Pons (tissue), 1 donor: ENCODE data around the gene TNRC6A.
"Not testable (repeated sequence)": the region's sequence is repeated elsewhere in the genome, so short reads cannot be mapped to it uniquely, and the experiment has no call there.

Experiments used
- DNase-seq: peaks from one replicate; pipeline ENCODE4 v3.0.0-alpha.2; 2016; ENCODE audit warnings: low spot score

The TNRC6A gene

DNA sequence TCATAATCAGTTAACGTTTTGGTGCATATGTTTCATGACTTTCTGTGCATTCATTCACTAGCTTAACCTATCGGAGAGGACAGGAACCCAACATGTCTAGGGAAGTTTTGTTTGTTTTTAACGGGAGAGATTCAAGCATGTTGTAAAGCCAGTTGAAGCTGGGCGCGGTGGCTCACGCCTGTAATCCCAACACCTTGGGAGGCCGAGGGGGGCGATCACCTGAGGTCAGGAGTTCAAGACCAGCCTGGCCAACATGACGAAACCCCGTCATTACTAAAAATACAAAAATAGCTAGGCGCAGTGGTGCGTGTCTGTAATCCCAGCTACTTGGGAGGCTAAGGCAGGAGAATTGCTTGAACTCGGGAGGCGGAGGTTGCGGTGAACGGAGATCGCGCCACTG lies 1.4 kb upstream of the TNRC6A start:
- DNase-seq: no peak

DNA sequence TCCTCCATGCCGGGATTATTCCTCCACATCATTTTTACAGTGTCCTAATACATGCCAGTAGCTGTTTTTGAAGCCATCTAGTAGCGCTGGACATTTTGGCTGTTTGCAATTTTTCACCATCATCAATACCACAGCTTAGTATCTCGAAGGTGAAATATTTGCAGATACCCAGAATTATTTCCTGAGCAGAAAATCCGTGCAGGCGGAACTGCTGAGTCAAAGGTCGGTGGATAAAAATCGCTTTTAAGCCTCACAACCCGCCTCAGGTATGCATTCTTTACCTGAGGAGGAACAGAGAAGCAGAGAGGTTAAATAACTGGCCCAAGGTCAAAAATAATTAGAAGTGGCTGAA lies 584 bp upstream of the TNRC6A start:
- no peak for DNase-seq

DNA sequence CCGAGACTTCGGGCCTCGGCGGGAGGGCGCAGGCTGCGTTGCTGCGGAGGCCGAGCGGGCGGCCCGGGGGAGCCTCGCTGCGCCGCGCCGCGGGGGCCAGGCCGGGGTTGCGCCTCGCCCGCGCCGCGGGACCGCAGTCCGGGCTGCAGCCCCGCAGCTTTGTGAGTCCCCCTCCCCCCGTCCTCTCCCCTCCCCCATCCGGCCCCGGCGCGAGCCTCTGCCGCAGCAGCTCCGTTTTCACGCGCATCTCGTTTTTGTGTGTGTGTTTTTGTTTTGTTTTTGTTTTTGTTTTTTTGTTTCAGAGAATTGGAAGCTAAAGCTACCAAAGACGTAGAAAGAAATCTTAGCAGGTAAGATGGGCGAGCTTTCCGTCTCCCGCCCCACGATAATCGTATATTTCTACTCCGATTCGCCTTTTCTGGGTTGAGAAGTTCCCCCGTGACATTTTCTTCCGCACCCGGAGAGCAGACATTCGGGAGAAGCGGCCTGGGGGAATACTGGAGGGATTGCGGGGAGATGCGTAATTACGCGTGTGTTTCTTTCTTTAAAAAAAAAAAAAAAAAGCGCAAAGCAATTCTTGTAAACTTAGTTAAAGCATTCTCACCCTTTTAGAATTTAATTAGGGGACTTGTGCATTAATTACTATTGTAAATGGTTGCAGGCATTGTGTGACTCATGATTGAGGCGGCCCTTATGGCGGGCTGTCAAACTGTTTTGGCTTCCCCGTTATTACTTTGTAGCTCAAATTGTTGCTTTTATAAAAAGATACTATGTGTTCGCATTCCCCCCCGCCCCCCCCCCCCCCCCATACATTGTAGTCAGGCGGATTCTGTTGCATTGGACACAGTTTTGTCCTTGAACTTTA lies 732 bp downstream of the TNRC6A start:
- DNase-seq: no peak

DNA sequence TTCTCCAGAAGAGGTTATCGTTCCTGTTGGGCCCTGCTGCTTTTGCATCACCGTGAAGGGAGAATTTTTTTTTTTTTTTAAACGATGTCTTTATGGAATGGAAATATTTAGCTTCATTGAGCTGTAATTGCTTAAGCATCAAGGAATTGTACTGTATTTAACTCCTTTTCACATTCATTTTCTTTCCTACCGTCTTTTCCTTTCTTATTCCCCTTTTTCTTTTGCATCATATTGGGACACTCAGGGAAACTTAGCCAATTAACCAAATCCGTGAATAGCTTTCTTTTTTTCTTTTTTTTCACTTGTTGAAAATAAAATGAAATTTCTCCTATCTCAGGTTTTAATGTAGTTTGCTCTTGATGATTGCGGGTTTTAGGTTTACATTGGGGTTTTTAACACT lies 1.5 kb downstream of the TNRC6A start:
- DNase-seq: no peak

DNA sequence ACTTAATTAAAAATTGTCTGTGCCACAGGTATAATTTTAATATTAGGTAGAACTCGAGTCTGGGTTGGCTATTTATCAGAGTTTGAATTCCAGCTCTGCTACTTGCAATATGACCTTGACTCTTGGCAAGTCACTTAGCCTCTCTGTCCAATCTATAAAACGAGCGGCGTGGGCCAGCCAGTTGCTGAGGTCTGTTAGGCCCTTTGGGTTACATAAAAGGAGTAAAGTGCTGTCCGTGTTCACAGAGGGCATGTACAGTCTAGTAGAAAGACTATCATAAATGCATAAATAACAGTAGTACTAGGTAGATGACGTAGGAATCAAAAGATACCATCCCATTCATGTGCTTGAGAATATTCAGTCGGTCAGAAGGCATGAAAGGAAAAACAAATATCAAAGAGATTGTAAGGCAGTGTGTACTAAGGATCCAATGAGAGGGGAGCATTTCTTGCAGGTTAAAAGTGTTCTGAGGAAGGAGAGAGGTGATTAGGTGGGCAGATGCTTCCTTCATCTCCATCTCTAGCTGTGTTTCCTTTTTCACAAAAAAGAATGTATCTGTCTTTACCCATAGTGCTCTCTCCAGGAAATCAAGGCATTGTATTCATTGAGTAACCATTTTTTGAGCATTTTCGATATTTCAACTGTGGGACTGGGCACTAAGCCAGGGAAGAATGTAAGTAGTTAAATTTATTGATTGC lies 2.4 kb downstream of the TNRC6A start:
- no peak for DNase-seq

DNA sequence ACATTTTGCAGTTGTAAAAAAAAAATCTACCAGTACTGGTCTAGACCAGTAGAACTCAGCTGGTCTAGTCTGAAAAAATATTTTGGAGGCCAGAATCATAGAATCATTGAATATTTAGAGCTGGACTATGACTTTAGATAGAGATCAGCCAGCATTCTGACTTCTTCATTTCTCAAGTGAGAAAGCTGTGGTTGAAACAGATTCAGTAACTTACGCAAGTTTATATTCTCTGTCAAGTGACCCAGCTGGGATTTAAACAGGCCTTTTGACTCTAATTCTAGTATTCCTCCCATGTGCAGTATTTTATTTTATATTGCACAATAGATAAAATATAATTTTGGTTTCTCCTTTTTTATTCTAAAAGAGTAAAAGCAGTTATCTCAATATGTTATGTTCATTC lies 4.9 kb downstream of the TNRC6A start:
- no peak for DNase-seq

DNA sequence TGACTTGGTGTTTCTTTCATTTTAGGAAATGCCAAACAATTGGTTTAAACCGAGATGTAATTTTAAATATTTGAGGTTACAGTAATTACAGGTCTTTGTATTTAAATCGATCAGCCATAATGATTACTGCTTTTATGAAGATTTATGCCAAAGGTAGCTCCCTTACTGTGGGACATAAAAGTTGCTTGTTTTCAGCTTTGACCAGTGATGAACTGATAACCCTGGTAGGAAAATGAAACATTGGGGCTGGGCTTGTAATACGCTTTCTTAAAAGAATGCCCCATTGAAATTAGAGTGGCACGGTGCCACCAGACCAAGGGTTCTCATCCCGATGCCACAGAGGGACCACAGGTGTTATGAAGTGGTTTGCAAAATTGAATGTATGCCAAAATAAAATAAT lies 7.3 kb downstream of the TNRC6A start:
- DNase-seq: no peak

DNA sequence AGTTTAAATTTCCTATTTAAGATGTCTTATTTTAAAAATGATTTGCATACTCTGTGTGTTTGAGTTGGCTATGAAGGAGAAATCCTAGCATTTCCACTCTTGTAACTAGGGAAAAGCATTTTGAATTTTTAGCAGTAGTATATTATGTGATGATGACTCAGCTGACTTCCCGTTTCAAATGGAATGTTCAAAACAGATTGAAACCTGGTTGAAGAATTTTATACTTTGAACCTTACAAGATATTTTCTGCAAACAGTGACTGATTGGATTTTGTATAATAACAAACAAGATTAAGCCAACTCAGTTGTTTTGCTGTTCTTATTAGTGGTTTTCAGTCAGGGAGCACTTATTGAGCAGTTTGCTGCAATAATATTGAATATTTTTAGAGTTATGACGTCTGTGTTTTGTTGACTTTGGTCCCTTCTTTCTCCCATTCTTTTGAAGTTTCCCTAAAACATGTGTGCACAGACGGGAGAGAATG lies 8.0 kb downstream of the TNRC6A start:
- DNase-seq: no peak

DNA sequence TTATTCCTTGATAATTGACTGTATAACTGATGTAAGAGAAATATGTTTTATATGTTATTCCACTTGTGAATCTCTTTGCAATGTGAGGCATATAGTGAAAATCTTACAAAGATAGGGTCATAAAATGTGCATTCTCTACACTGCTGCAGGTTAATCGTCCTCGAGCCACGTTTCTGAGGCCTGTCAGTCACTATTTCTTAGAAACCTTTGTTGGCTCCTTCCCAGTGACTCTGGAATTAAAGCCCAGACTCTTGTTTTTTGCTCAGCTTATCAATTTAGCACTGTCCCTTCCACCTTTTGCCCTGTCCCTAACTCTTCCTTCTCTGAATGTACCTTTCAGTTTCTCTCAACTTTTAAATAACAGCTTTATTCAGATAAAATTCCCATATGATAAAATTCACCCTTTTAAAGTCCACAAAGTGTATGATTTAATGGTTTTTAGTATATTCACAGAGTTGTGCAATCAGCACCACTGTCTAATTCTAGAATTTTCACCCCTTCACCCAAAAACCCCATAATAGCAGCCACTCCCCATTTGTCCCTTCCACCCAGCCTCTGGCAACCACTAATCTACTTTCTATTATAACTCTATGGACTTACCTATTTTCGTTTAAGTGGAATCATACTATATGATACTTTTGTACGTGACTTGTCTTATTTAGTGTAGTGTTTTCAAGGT lies 8.6 kb downstream of the TNRC6A start:
- no peak for DNase-seq

DNA sequence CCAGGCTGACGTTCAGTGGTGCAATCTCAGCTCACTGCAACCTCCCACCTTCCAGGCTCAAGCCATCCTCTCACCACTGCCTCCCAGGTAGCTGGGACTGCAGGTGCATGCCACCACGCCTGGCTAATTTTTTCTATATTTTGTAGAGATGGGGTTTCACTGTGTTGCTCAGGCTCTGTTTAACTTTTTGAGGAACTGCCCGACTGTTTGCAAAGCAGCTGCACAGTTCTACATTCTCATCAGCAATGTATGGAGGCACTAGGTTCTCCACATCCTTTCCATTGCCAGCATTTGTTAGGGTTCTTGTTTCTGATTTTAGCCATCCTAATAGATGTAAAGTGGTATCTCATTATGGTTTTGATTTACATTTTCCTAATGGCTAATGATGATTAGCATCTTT lies 9.4 kb downstream of the TNRC6A start:
- DNase-seq: no peak

DNA sequence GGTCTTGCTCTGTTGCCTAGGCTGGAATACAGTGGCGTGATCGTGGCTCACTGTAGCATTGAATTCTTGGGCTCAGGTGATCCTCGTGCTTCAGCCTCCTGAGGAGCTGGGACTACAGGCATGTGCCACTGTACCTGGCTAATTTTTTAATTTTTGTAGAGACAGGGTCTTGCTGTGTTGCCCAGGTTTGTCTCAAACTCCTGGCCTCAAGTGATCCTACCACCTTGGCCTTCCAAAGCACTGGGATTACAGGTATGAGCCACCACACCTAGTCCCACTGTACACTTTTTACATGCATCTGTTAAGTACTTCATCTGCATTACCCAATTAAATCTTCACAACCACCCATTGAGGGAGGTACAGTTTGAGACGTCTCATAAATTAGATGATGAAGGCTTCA lies 12.4 kb downstream of the TNRC6A start:
- DNase-seq: no peak

DNA sequence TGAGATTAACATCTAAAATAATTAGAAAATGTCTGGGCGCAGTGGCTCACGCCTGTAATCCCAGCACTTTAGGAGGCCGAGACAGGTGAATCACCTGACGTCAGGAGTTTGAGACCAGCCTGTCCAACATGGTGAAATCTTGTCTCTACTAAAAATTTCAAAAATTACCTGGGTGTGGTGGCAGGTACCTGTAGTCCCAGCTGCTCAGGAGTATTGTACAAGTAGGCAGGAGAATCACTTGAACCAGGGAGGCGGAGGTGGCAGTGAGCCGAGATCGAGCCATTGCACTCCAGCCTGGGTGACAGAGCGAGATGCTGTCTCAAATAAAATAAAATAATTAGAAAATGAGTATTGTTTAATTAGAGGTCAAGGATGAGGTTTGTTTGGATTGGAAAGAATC lies 13.2 kb downstream of the TNRC6A start:
- DNase-seq: not testable (repeated sequence)

DNA sequence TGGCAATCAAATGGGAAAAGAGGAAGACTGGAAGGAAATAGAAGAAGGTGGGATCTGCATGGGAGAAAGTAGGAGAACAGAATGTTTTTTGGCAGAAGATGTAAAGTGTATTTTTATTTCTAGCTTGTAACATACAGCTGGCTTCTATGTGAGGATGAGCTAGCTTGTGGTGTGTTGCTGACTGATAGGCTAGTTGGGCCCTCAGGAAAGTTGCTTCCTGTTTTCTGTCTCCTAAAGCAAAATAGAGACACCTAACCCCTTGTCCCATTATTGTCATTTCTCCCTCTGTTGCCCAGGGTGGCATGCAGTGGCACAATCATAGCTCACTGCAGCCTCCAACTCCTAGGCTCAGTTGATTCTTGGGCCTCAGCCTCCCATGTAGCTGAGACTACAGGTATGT lies 15.9 kb downstream of the TNRC6A start:
- no peak for DNase-seq

DNA sequence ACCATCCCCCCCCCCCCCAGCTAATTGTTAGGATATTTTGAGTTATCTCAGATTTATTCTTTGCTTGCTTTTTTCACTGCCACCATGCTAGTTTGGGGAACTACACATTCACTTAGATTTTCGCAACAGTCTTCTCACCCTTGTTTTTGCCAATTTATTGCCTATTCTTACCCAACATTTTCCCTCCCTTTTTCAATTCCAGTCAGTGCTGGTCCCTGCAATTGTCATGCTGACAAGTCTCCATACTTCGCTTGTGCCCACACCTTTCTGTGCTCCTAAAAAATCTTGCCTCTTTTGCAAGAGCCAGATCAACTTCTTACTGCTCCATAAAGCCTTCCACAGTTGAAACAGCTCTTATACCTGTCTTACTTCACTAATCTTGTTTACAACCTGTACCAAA lies 16.3 kb downstream of the TNRC6A start:
- DNase-seq: no peak

DNA sequence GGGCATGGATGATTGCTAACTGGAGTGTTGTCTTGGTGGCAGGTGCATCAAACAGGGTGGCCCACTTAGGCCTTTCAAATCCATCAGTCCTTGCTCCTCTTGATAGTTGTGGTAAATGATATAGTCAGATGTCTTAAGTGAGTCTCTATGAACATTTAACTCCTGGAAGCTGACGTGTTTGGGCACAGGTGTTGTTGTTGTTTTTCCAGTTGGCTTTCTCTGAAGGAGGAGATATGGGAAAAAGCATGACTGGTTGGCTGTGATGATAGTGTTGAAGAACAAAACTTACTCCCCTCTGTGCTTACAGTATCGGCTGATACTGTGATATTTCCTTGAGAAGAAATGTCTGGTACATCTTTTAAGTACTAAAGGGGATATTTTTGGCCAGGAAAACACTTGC lies 18.0 kb downstream of the TNRC6A start:
- no peak for DNase-seq

DNA sequence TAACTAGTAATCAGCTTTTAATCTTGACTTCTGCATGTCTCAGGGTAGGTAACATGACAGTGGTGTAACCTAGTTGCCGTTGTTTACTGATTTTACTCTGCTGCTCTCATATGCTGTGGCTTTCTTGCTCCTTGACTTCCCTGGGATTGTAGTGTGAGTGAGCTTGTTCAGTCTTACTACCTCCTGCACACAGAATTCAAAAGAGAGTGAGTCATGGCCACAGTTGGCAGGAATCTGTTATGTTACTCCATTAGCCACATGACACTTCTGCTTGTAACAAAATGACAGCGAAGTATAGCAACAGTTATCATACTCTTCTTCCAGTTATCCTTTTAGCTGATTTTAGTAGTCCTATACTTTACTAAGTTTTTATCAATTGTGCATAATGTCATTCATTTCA lies 18.8 kb downstream of the TNRC6A start:
- peak; percentile 83 for DNase-seq

DNA sequence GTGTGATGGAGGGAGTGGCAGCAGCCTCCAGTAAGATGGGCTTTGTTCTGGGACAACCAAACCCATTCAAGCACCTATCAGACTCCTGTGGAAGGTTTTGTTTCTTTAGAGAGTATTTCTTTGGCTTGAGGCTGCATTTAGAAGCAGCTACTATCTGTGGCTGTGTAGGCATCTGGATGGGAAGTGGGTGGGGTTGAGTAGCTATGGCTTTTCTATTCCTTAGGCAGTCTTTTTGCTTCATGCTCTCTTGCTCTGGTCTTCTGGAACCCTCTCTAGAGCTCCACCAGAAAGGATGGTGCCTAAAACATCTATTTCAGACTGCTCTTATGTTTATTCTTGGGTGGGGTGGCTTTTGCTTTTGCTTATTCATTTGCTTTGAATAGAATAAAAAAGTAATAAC lies 19.9 kb downstream of the TNRC6A start:
- DNase-seq: no peak

DNA sequence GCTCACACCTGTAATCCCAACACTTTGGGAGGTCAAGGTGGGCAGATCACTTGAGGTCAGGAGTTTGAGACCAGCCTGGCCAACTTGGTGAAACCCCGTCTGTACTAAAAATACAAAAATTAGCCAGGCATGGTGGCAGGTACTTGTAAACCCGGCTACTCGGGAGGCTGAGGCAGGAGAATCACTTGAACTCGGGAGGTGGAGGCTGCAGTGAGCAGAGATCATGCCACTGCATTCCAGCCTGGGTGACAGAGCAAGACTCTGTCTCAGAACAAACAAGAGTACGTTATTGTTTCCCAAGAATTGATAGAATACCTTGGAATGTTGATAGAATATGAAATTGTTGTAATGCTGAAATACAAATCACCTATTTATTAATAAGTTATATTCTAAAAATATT lies 20.4 kb downstream of the TNRC6A start:
- not testable (repeated sequence) for DNase-seq

DNA sequence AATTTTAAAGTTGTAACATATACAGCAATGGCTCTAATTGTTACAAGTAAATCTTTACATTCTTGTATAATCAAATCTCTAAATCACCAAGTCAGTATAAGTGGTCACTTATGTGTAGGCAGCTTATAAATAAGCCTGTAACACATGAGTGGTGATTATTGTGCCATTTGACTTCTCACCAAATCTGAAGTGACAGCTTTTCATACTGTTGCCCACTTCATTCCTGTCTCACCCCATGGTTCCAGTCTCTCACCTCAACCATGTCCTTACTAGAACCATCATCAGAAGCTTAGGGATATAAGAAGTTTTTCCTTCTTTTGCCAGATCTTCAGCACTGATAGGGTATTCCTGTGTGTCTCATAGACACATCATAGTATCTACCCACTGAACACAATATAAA lies 23.5 kb downstream of the TNRC6A start:
- no peak for DNase-seq

DNA sequence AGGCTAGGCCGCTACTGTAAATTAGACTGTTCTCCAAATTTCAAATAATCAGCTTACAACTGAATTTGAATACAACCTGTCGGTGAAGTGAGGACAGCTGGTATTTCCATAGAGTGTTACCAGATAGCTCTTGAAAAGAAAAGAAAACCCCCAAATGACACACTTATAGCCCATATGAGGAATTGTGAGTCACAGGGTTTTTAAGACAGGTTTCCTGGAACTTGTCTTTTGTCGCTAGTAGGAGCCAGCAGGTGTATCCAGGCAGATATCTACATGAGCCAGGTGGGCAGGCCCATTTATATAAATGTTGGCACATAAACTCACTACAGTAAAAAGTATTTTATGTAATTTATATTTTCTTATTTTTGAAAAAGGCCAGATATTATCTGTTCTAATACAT lies 24.0 kb downstream of the TNRC6A start:
- no peak for DNase-seq

DNA sequence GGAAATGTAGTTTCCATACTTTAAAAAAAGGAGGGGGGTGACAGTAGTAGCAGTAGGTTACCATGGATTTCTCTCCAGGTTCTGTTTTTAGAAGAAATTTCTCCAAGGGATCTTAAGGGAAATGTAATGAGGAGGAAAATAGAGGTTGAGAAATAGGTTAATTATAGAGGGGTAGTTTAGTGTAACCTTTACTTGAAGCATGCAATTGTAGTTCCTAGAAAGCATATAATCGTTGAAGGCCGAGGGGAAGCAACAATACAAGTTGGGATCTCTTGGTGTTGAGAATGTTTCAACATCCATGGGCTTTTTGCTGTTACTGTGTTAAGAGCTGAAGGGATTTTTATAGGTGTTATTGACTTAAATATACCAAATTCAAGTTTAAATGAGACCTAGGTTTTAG lies 25.1 kb downstream of the TNRC6A start:
- DNase-seq: no peak

DNA sequence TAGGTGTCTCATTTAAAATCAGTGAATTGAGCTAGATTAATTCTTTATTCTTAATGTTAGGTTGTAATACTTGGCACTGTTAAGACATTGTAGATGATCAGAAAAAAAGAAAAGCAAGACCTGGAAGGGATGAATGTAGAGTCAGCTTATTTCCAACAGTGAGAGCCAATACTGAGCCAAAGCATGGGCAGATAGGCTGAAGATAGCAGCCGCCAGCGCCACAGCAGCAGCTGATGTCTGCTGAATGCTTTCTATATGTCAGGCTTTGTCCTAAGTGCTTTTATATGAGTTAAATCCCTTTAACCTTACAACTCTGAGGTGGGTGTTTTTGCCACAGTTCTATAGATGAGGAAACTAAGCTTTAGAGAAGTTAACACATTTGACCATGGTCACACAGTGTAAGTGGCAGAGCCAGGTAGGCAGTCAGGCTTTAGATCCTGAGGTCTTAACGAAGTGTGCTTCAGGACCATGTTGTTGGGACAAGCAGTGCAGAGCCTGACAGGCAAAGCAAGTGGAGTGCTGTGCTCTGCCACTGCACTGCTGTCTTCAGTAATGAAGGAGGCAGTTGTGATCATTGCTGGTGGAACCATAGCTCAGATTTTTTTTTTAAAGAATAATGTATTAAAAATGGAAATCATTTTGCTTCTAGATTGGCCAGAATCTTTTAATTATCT lies 25.9 kb downstream of the TNRC6A start:
- no peak for DNase-seq

DNA sequence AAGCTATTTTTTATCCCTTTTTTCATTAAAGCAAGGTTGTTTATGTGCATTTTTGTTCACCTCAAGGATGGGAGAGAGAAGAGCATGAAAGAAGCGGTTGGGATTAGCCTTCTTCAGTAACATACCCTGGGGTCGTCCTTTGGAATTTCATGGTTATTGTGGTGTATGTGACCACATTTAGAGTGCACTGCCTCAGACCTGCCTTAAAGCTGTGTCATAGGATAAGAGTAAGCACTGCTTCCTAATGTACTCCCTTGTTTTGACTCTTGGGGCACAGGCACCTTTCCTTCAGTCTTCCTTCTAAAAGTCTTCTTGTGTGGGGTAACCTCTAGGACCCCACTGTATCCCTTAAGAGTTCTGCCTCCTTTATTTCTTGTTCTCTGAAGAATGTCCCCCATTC lies 28.9 kb downstream of the TNRC6A start:
- DNase-seq: no peak
